ENCODE results near the gene SH3RF3. TPM values are rescaled to one million over a fixed set of nuclear protein-coding genes. Genes with fewer than 3 reads are reported as not detected.

SH3RF3 gene
- total RNA-seq, 1 experiment from 2014 or later = 1.0 TPM

DNA sequence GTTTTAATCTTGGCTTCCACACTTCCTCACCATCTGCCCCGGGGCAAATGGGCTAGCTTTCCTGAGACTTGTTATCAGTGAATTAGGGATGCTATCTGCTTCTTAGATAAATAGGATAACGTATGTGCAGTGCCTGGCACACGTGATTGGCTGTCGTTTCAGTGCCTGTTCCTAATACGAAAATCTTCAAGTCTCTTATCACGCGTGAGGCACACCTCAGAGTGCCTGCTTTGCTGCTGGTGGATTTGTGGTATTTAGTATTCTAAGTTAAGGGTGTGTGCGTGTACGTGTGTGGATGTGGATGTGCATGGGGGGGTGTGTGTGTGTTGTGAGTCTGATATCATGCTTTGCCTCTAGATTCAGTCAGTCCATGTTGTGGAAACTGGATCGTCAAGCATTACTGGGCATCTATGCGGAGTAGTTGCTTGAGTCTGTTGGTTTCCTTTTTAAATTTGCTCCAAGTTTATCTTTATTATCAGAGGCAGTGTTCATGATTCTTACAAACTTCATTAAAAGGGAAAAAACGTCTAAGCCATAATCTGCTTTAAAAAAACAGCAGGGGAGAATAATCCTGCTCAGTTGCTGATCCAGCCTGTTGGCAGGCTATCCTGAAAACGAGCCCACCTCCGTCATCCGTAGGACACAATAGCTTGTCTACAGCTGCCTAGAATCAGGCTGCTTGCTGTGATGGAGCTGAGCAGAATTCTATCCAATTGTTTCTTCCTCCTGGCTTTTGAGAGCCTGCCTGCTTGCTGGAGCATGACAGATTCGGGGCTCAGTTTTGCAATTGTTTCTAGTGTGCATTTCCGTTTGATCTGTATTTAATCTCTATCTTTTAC, 6.6 kb downstream of the SH3RF3 start:
- DNase-seq (ENCODE audit: low spot score) = no peak
- Mint-ChIP-seq H3K4me3 (no peak overlapping the region), H3K27ac (no peak overlapping the region), H3K27me3 (ENCODE audit: low read depth) (peaks cover 25% of the 10 kb centered on the region), H3K36me3 (no peaks in the 10 kb centered on the region), H3K9me3 (no peaks in the 10 kb centered on the region), H3K4me1 (peaks cover 12% of the 10 kb centered on the region)
- TF ChIP-seq NR3C1 (CRISPR knock-in tag; conservative IDR thresholded peaks at IDR 0.05; ENCODE audit: low read depth) = no peak
- no peak for TF ChIP-seq EMX1 (CRISPR knock-in tag; IDR thresholded peaks at IDR 0.05)
- no peak for TF ChIP-seq ZNF423 (CRISPR knock-in tag; IDR thresholded peaks at IDR 0.05)
- no peak for TF ChIP-seq ZNF317 (CRISPR knock-in tag; IDR thresholded peaks at IDR 0.05; ENCODE audit: borderline replicate concordance, low read depth)
- TF ChIP-seq TEAD4 (CRISPR knock-in tag; IDR thresholded peaks at IDR 0.05) = no peak
- TF ChIP-seq SP1 (CRISPR knock-in tag; conservative IDR thresholded peaks at IDR 0.05) = no peak
- ATAC-seq = no peak
- ChIA-PET CTCF (no interaction called here), POLR2A (no interaction called here)

DNA sequence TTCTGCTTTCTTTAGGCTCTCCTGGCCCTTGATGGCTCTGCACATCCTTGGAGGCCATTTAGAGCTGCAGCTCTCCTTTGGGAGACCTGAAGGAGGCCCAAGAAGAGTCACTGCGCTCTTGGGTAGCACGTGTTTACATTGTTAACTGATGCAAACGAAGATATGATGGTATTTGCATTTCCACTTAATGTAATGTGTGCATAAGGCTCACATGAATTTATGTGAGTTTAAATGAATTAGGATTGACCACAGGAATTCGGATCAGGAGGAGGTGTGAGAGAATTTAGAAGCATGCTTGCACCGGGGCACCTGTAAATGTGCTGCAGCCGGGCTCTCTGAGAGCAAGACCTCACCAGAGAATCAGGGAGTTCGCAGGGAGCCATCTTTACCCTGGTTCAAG, 7.5 kb downstream of the SH3RF3 start:
- Mint-ChIP-seq H3K4me3 (no peak overlapping the region), H3K27me3 (ENCODE audit: low read depth) (peaks cover 15% of the 10 kb centered on the region), H3K9me3 (no peaks in the 10 kb centered on the region), H3K4me1 (peaks cover 12% of the 10 kb centered on the region), H3K27ac (no peak overlapping the region), H3K36me3 (no peaks in the 10 kb centered on the region)
- no peak for DNase-seq (ENCODE audit: low spot score)
- no peak for ATAC-seq
- ChIA-PET POLR2A (no interaction called here), CTCF (no interaction called here)
- TF ChIP-seq CREM (CRISPR knock-in tag; IDR thresholded peaks at IDR 0.05) = no peak
- no peak for TF ChIP-seq E2F5 (CRISPR knock-in tag; IDR thresholded peaks at IDR 0.05)
- TF ChIP-seq JUN (CRISPR knock-in tag; IDR thresholded peaks at IDR 0.05) = no peak
- TF ChIP-seq CBFB (CRISPR knock-in tag; IDR thresholded peaks at IDR 0.05; ENCODE audit: low read depth) = no peak
- no peak for TF ChIP-seq TP53 (CRISPR knock-in tag; IDR thresholded peaks at IDR 0.05)
- no peak for TF ChIP-seq MXD4 (CRISPR knock-in tag; IDR thresholded peaks at IDR 0.05; ENCODE audit: borderline replicate concordance)
- TF ChIP-seq NFYB (CRISPR knock-in tag; conservative IDR thresholded peaks at IDR 0.05; ENCODE audit: low read depth) = no peak
- no peak for TF ChIP-seq GABPB1 (CRISPR knock-in tag; IDR thresholded peaks at IDR 0.05)
- no peak for TF ChIP-seq NFATC4 (CRISPR knock-in tag; IDR thresholded peaks at IDR 0.05)
- no peak for TF ChIP-seq AR (CRISPR knock-in tag; IDR thresholded peaks at IDR 0.05)
- TF ChIP-seq ZNF425 (CRISPR knock-in tag; conservative IDR thresholded peaks at IDR 0.05) = no peak
- no peak for TF ChIP-seq NFE2L1 (CRISPR knock-in tag; IDR thresholded peaks at IDR 0.05)
- TF ChIP-seq GRHL2 (CRISPR knock-in tag; IDR thresholded peaks at IDR 0.05; ENCODE audit: insufficient replicate concordance, severe bottlenecking) = no peak
- TF ChIP-seq, protein P1, sequence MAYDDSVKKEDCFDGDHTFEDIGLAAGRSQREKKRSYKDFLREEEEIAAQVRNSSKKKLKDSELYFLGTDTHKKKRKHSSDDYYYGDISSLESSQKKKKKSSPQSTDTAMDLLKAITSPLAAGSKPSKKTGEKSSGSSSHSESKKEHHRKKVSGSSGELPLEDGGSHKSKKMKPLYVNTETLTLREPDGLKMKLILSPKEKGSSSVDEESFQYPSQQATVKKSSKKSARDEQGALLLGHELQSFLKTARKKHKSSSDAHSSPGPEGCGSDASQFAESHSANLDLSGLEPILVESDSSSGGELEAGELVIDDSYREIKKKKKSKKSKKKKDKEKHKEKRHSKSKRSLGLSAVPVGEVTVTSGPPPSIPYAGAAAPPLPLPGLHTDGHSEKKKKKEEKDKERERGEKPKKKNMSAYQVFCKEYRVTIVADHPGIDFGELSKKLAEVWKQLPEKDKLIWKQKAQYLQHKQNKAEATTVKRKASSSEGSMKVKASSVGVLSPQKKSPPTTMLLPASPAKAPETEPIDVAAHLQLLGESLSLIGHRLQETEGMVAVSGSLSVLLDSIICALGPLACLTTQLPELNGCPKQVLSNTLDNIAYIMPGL (CRISPR knock-in tag; IDR thresholded peaks at IDR 0.05) = no peak
- TF ChIP-seq, protein P2, sequence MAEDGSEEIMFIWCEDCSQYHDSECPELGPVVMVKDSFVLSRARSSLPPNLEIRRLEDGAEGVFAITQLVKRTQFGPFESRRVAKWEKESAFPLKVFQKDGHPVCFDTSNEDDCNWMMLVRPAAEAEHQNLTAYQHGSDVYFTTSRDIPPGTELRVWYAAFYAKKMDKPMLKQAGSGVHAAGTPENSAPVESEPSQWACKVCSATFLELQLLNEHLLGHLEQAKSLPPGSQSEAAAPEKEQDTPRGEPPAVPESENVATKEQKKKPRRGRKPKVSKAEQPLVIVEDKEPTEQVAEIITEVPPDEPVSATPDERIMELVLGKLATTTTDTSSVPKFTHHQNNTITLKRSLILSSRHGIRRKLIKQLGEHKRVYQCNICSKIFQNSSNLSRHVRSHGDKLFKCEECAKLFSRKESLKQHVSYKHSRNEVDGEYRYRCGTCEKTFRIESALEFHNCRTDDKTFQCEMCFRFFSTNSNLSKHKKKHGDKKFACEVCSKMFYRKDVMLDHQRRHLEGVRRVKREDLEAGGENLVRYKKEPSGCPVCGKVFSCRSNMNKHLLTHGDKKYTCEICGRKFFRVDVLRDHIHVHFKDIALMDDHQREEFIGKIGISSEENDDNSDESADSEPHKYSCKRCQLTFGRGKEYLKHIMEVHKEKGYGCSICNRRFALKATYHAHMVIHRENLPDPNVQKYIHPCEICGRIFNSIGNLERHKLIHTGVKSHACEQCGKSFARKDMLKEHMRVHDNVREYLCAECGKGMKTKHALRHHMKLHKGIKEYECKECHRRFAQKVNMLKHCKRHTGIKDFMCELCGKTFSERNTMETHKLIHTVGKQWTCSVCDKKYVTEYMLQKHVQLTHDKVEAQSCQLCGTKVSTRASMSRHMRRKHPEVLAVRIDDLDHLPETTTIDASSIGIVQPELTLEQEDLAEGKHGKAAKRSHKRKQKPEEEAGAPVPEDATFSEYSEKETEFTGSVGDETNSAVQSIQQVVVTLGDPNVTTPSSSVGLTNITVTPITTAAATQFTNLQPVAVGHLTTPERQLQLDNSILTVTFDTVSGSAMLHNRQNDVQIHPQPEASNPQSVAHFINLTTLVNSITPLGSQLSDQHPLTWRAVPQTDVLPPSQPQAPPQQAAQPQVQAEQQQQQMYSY (CRISPR knock-in tag; IDR thresholded peaks at IDR 0.05) = no peak
- TF ChIP-seq, protein P3, sequence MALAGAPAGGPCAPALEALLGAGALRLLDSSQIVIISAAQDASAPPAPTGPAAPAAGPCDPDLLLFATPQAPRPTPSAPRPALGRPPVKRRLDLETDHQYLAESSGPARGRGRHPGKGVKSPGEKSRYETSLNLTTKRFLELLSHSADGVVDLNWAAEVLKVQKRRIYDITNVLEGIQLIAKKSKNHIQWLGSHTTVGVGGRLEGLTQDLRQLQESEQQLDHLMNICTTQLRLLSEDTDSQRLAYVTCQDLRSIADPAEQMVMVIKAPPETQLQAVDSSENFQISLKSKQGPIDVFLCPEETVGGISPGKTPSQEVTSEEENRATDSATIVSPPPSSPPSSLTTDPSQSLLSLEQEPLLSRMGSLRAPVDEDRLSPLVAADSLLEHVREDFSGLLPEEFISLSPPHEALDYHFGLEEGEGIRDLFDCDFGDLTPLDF (CRISPR knock-in tag; IDR thresholded peaks at IDR 0.05) = no peak
- no peak for TF ChIP-seq FOXK1 (CRISPR knock-in tag; IDR thresholded peaks at IDR 0.05)
- no peak for TF ChIP-seq ZNF423 (CRISPR knock-in tag; IDR thresholded peaks at IDR 0.05)

Data from WTC11 (cell line).